Measurements from ENCODE around the gene SHANK1. TPM values are rescaled to one million over a fixed set of nuclear protein-coding genes. Genes with fewer than 3 reads are reported as not detected.
A peak's percentile ranks its signal among the peaks of the same experiment; 100 is the strongest.

SHANK1 gene
- total and polyA plus RNA-seq, 4 experiments from 2014 or later = not detected

- Mint-ChIP-seq H3K27me3 (peaks cover 54 to 58% of the 10 kb centered on the region in 2 donors), H3K4me1 (peaks cover 8 to 17% (median 14%) of the 10 kb centered on the region in 4 donors), H3K4me3 (peak overlapping the region; percentile 55 to 82 (median 68)), H3K36me3 (peaks cover 0 to 3% of the 10 kb centered on the region in 2 donors), H3K27ac (peak overlapping the region in 6 of 7 donors; percentile 48 to 87 (median 71)), H3K9me3 (peaks cover 2 to 57% (median 27%) of the 10 kb centered on the region in 8 donors)
- Histone ChIP-seq H3K9me3 (ENCODE audit: control insufficient read depth in 1 of 2, low read length in 2 of 2) (no peaks in the 10 kb centered on the region), H3K27me3 (ENCODE audit: insufficient read depth, low read length) (peaks cover 13% of the 10 kb centered on the region), H3K4me1 (ENCODE audit: insufficient read depth, low read length) (peaks cover 12% of the 10 kb centered on the region), H3K4me3 (ENCODE audit: low read length in 2 of 2) (no peak overlapping the region), H3K27ac (ENCODE audit: low read depth, low read length) (no peak overlapping the region), H3K36me3 (ENCODE audit: insufficient read depth, low read length) (no peaks in the 10 kb centered on the region)
- ChIA-PET CTCF (ENCODE audit: partially characterized antibody) (interaction anchor here (0.6 kb wide), 1 partner anchor 114 kb away, joined by 4 read pairs; no protein-coding TSS in a partner anchor), POLR2A (ENCODE audit: partially characterized antibody) (no interaction called here)
- DNase-seq = peak; percentile 40 to 83 (median 62)
- intact Hi-C loops (cut with micrococcal nuclease) = no loop called here
These were observed 61.7 kb downstream of the SHANK1 start for GRCh38 chr19:50657712-50658440.

GRCh38 chr19:50657222-50657669 lies 62.4 kb downstream of the SHANK1 start:
- peaks cover 12% of the 10 kb centered on the region for H3K4me1 ChIP-seq (ENCODE audit: insufficient read depth, low read length)
- peaks cover 2 to 57% (median 27%) of the 10 kb centered on the region in 8 donors for H3K9me3 Mint-ChIP-seq
- POLR2A ChIA-PET (ENCODE audit: partially characterized antibody) = no interaction called here
- peak overlapping the region in 5 of 8 donors; percentile 42 to 82 (median 56) for H3K4me3 Mint-ChIP-seq
- H3K27me3 ChIP-seq (ENCODE audit: insufficient read depth, low read length) = peaks cover 13% of the 10 kb centered on the region
- intact Hi-C loops (cut with micrococcal nuclease) = no loop called here
- H3K27me3 Mint-ChIP-seq = peaks cover 54 to 61% of the 10 kb centered on the region in 2 donors
- H3K36me3 ChIP-seq (ENCODE audit: insufficient read depth, low read length) = no peaks in the 10 kb centered on the region
- no peak for DNase-seq
- H3K4me3 ChIP-seq (ENCODE audit: low read length in 2 of 2) = no peak overlapping the region
- no peaks in the 10 kb centered on the region for H3K9me3 ChIP-seq (ENCODE audit: control insufficient read depth in 1 of 2, low read length in 2 of 2)
- H3K27ac ChIP-seq (ENCODE audit: low read depth, low read length) = no peak overlapping the region
- H3K27ac Mint-ChIP-seq = peak overlapping the region in 2 of 7 donors; percentile 17 to 54
- peaks cover 8 to 17% (median 14%) of the 10 kb centered on the region in 4 donors for H3K4me1 Mint-ChIP-seq
- peaks cover 0 to 3% of the 10 kb centered on the region in 2 donors for H3K36me3 Mint-ChIP-seq
- CTCF ChIA-PET (ENCODE audit: partially characterized antibody) = no interaction called here

- H3K4me3 ChIP-seq (ENCODE audit: low read length in 2 of 2) = no peak overlapping the region
- ChIA-PET POLR2A (ENCODE audit: partially characterized antibody) (no interaction called here), CTCF (ENCODE audit: partially characterized antibody) (no interaction called here)
- Mint-ChIP-seq H3K4me1 (peaks cover 8 to 17% (median 14%) of the 10 kb centered on the region in 4 donors), H3K4me3 (no peak overlapping the region), H3K27ac (no peak overlapping the region), H3K27me3 (peaks cover 50 to 51% of the 10 kb centered on the region in 2 donors), H3K36me3 (peaks cover 0 to 2% of the 10 kb centered on the region in 2 donors), H3K9me3 (peaks cover 2 to 47% (median 24%) of the 10 kb centered on the region in 8 donors)
- H3K27ac ChIP-seq (ENCODE audit: low read depth, low read length) = no peak overlapping the region
- peaks cover 8% of the 10 kb centered on the region for H3K27me3 ChIP-seq (ENCODE audit: insufficient read depth, low read length)
- no peaks in the 10 kb centered on the region for H3K9me3 ChIP-seq (ENCODE audit: control insufficient read depth in 1 of 2, low read length in 2 of 2)
- peaks cover 12% of the 10 kb centered on the region for H3K4me1 ChIP-seq (ENCODE audit: insufficient read depth, low read length)
- H3K36me3 ChIP-seq (ENCODE audit: insufficient read depth, low read length) = no peaks in the 10 kb centered on the region
- no peak for DNase-seq
- intact Hi-C loops (cut with micrococcal nuclease) = no loop called here
These were observed 64.7 kb downstream of the SHANK1 start for GRCh38 chr19:50654882-50655281.

- H3K27me3 ChIP-seq (ENCODE audit: insufficient read depth, low read length) = no peaks in the 10 kb centered on the region
- no peak overlapping the region for H3K4me3 Mint-ChIP-seq
- CTCF ChIA-PET (ENCODE audit: partially characterized antibody) = no interaction called here
These were observed 66.9 kb downstream of the SHANK1 start for GRCh38 chr19:50652722-50653121.

GRCh38 chr19:50651174-50651573 lies 68.4 kb downstream of the SHANK1 start:
- H3K27me3 ChIP-seq (ENCODE audit: insufficient read depth, low read length) = no peaks in the 10 kb centered on the region
- no peaks in the 10 kb centered on the region for H3K4me1 Mint-ChIP-seq
- H3K27me3 Mint-ChIP-seq = peaks cover 34 to 42% of the 10 kb centered on the region in 2 donors
- no peak overlapping the region for H3K27ac ChIP-seq (ENCODE audit: low read depth, low read length)
- H3K4me3 Mint-ChIP-seq = no peak overlapping the region
- peaks cover 3 to 29% (median 15%) of the 10 kb centered on the region in 8 donors for H3K9me3 Mint-ChIP-seq
- H3K9me3 ChIP-seq (ENCODE audit: control insufficient read depth in 1 of 2, low read length in 2 of 2) = no peaks in the 10 kb centered on the region
- ChIA-PET POLR2A (ENCODE audit: partially characterized antibody) (no interaction called here), CTCF (ENCODE audit: partially characterized antibody) (no interaction called here)
- peaks cover 0 to 3% of the 10 kb centered on the region in 2 donors for H3K36me3 Mint-ChIP-seq
- no peaks in the 10 kb centered on the region for H3K36me3 ChIP-seq (ENCODE audit: insufficient read depth, low read length)
- DNase-seq = no peak
- no peak overlapping the region for H3K4me3 ChIP-seq (ENCODE audit: low read length in 2 of 2)
- H3K27ac Mint-ChIP-seq = no peak overlapping the region
- intact Hi-C loops (cut with micrococcal nuclease) = no loop called here
- H3K4me1 ChIP-seq (ENCODE audit: insufficient read depth, low read length) = no peaks in the 10 kb centered on the region

More at GRCh38 chr19:50652722-50653121, 66.9 kb downstream of the SHANK1 start:
- H3K4me3 ChIP-seq (ENCODE audit: low read length in 2 of 2) = no peak overlapping the region
- POLR2A ChIA-PET (ENCODE audit: partially characterized antibody) = no interaction called here
- H3K27me3 Mint-ChIP-seq = peaks cover 47 to 50% of the 10 kb centered on the region in 2 donors
- no peak for DNase-seq
- no peak overlapping the region for H3K27ac ChIP-seq (ENCODE audit: low read depth, low read length)
- H3K36me3 Mint-ChIP-seq = peaks cover 0 to 3% of the 10 kb centered on the region in 2 donors
- H3K9me3 Mint-ChIP-seq = peaks cover 3 to 39% (median 24%) of the 10 kb centered on the region in 8 donors
- H3K27ac Mint-ChIP-seq = no peak overlapping the region
- intact Hi-C loops (cut with micrococcal nuclease) = no loop called here
- H3K4me1 Mint-ChIP-seq = peaks cover 4 to 6% (median 5%) of the 10 kb centered on the region in 4 donors
- H3K36me3 ChIP-seq (ENCODE audit: insufficient read depth, low read length) = no peaks in the 10 kb centered on the region
- no peaks in the 10 kb centered on the region for H3K9me3 ChIP-seq (ENCODE audit: control insufficient read depth in 1 of 2, low read length in 2 of 2)
- H3K4me1 ChIP-seq (ENCODE audit: insufficient read depth, low read length) = no peaks in the 10 kb centered on the region

GRCh38 chr19:50649433-50650391 lies 69.9 kb downstream of the SHANK1 start, which contains the start of gene C19orf81:
C19orf81 (plus strand) TSS chr19:50649445; CDS start chr19:50649445, 0 bp downstream.
- Mint-ChIP-seq H3K9me3 (peaks cover under 1 to 18% (median 9%) of the 10 kb centered on the region in 8 donors), H3K27ac (no peak within 1 kb of the TSS), H3K4me1 (no peaks in the 10 kb centered on the region), H3K36me3 (peaks cover 0 to 3% of the 10 kb centered on the region in 2 donors), H3K4me3 (no peak within 1 kb of the TSS), H3K27me3 (peaks cover 19 to 30% of the 10 kb centered on the region in 2 donors)
- H3K27me3 ChIP-seq (ENCODE audit: insufficient read depth, low read length) = no peaks in the 10 kb centered on the region
- intact Hi-C loops (cut with micrococcal nuclease) = no loop called here
- H3K4me3 ChIP-seq (ENCODE audit: low read length in 2 of 2) = no peak within 1 kb of the TSS
- CTCF ChIA-PET (ENCODE audit: partially characterized antibody) = no interaction called here
- POLR2A ChIA-PET (ENCODE audit: partially characterized antibody) = no interaction called here
- H3K27ac ChIP-seq (ENCODE audit: low read depth, low read length) = no peak within 1 kb of the TSS
- no peaks in the 10 kb centered on the region for H3K9me3 ChIP-seq (ENCODE audit: control insufficient read depth in 1 of 2, low read length in 2 of 2)
- H3K36me3 ChIP-seq (ENCODE audit: insufficient read depth, low read length) = no peaks in the 10 kb centered on the region
- DNase-seq = no peak
- no peaks in the 10 kb centered on the region for H3K4me1 ChIP-seq (ENCODE audit: insufficient read depth, low read length)

GRCh38 chr19:50648659-50649058 lies 70.9 kb downstream of the SHANK1 start:
- intact Hi-C loops (cut with micrococcal nuclease) = no loop called here
- CTCF ChIA-PET (ENCODE audit: partially characterized antibody) = no interaction called here
- peaks cover 0 to 3% of the 10 kb centered on the region in 2 donors for H3K36me3 Mint-ChIP-seq

More at GRCh38 chr19:50648659-50649058, 70.9 kb downstream of the SHANK1 start:
- no peak overlapping the region for H3K4me3 ChIP-seq (ENCODE audit: low read length in 2 of 2)
- no peaks in the 10 kb centered on the region for H3K36me3 ChIP-seq (ENCODE audit: insufficient read depth, low read length)
- Mint-ChIP-seq H3K27ac (no peak overlapping the region), H3K4me3 (no peak overlapping the region), H3K27me3 (peaks cover 15 to 26% of the 10 kb centered on the region in 2 donors), H3K4me1 (no peaks in the 10 kb centered on the region), H3K9me3 (peaks cover 0 to 10% (median 6%) of the 10 kb centered on the region in 8 donors)
- no peak for DNase-seq
- no peak overlapping the region for H3K27ac ChIP-seq (ENCODE audit: low read depth, low read length)
- POLR2A ChIA-PET (ENCODE audit: partially characterized antibody) = no interaction called here
- H3K4me1 ChIP-seq (ENCODE audit: insufficient read depth, low read length) = no peaks in the 10 kb centered on the region
- no peaks in the 10 kb centered on the region for H3K9me3 ChIP-seq (ENCODE audit: control insufficient read depth in 1 of 2, low read length in 2 of 2)
- H3K27me3 ChIP-seq (ENCODE audit: insufficient read depth, low read length) = peaks cover 6% of the 10 kb centered on the region

Measured in CD4-positive, alpha-beta memory T cell (primary cell).